D721Med (cell line): ENCODE measurements around the gene GMFB.

Experiments used
- DNase-seq: peaks from one replicate; pipeline ENCODE4 v3.0.0; 2011; ENCODE audit warnings: low spot score; ENCODE audit not compliant: insufficient read length
- FAIRE-seq: peaks from 2 replicates; lab custom pipeline; 2011; peaks lifted over from hg19 to GRCh38; lab: Jason Lieb, UNC
- TF ChIP-seq, protein P1 (sequence below): IDR thresholded peaks from 2 replicates; pipeline ENCODE4 v1.5.1; 2012; ENCODE audit warnings: mild to moderate bottlenecking, control low read depth; ENCODE audit not compliant: insufficient read depth; ENCODE audit errors: missing control alignments

Gene GMFB

GRCh38 chr14:54475911-54476310 is 12.9 kb downstream of the GMFB start:
- TF ChIP-seq, protein P1, sequence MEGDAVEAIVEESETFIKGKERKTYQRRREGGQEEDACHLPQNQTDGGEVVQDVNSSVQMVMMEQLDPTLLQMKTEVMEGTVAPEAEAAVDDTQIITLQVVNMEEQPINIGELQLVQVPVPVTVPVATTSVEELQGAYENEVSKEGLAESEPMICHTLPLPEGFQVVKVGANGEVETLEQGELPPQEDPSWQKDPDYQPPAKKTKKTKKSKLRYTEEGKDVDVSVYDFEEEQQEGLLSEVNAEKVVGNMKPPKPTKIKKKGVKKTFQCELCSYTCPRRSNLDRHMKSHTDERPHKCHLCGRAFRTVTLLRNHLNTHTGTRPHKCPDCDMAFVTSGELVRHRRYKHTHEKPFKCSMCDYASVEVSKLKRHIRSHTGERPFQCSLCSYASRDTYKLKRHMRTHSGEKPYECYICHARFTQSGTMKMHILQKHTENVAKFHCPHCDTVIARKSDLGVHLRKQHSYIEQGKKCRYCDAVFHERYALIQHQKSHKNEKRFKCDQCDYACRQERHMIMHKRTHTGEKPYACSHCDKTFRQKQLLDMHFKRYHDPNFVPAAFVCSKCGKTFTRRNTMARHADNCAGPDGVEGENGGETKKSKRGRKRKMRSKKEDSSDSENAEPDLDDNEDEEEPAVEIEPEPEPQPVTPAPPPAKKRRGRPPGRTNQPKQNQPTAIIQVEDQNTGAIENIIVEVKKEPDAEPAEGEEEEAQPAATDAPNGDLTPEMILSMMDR: no peak
- peak; percentile 48 for FAIRE-seq

DNA sequence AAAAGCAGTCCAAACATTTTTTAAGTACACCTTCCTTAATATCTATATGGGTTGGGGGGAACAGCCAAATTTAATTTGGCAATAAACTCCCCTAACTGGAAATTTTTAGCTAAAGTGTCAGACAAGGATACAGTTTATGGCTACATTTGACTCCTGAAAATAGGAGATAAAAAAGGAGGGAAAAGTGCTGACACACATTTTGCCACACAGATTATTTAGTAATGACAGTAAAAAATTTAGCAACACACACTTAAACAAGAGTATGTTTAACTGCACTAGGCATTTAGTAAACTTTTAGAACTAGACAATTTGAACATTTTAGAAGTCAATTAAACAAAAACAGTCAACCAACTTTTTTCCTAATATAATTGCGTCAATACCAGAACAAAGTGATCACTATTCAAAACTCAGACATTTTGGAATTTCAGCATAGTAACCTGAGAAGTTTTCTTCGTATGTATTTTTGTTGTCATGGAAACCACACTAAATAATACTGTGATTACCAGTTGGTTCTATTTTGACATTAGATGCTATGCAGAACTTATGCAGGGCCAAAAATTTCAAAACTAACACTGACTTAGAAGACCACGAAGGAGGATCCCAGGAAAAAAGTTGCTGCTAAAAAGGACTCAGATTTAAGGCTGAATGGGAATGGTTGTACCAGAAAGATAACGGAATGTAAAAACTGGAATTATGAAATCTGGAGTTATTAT is 13.4 kb downstream of the GMFB start:
- FAIRE-seq (peak; percentile 21), DNase-seq (no peak)
- TF ChIP-seq, protein P1: no peak

More at GRCh38 chr14:54475911-54476310, 12.9 kb downstream of the GMFB start:
- DNase-seq: no peak

- DNase-seq: no peak
- no peak for FAIRE-seq
- TF ChIP-seq, protein P1: no peak
Observed at GRCh38 chr14:54474232-54474793, 14.5 kb downstream of the GMFB start.

DNA sequence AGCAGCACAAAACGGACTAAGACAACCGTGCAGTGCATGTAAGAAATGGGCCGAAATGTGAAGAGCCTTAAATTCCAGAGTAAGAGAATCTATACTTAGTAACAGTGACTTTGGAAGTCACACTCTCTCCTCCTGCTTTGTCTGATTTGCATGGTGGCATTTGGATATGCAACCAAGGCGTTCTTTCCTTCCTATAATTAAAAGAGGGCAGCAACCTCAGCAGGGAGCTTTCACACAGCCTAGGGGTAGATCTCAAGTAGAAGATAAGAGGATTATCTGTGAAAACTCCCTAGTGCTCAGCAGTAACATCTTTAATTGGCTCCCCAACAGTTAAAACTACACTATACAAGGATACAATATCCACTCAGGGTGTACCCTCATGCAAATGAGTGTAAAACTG is 16.5 kb downstream of the GMFB start:
- TF ChIP-seq, protein P1: no peak
- DNase-seq (peak; percentile 42), FAIRE-seq (peak; percentile 95)

DNA sequence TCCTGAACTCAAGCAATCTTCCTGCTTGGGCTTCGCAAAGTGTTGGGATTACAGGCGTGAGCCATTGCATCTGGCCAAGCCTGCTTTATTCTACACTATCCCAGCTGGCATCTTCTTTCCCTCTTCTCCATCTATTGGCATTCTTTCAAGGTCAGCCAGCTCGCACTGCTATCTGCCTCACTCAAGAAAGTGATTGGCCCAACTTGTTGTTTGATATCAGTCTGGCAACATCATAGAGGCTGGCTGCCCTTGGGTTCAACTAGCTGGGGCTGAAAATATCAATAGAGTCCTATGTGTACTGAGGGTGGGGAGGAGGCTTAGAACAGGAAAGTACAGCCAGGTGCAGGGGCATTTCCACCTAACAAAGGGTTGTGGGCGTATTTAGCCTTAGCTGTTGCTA is 17.1 kb downstream of the GMFB start:
- FAIRE-seq: no peak
- TF ChIP-seq, protein P1: no peak
- no peak for DNase-seq

DNA sequence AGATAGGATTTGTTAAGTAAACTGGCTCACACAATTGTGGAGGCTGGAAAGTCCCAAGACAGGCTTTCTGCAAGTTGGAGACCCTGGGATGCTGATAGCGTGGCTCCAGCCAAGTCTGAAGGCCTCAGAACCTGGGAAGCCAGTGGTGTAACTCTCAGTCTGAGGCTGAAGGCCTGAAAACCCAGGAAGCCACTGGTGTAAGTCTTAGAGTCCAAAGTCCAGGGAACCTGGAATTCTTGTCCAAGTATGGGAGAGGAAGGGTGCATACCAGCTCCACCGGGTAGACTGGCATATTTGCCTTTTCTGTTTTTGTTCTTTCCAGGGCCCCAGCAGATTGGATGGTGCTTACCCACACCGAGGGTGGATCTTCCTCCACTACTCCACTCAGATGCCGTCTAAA is 18.1 kb downstream of the GMFB start:
- TF ChIP-seq, protein P1: no peak
- DNase-seq (no peak), FAIRE-seq (no peak)

DNA sequence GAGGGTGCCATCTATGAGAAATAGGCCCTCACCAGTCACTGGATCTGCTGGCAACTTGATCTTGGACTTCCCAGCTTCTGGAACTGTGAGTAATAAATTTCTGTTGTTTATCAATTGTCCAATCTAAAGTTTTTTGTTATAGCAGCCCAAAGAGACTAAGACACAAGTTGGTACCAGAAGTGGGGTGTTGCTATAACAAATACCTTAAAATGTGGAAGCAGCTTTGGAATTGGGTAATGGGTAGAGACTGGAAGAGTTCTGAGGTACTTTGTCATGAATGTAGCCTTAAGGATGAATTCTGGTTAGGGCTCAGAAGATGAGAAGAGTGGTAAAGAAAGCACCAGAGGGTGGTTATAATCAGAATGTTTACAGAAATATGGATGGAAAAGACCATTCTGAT is 21.5 kb downstream of the GMFB start:
- DNase-seq (no peak), FAIRE-seq (no peak)
- TF ChIP-seq, protein P1: no peak
